Cerebellar cortex (tissue), 1 donor: ENCODE results near the gene C1orf115.
A peak's percentile ranks its signal among the peaks of the same experiment; 100 is the strongest.
"Not testable (repeated sequence)": the region's sequence is repeated elsewhere in the genome, so short reads cannot be mapped to it uniquely, and the experiment has no call there.

Experiments used
- DNase-seq: peaks from one replicate; pipeline ENCODE4 v3.0.0-alpha.2; 2015; ENCODE audit warnings: low spot score

The C1orf115 gene

GRCh38 chr1:220694866-220695382 lies 4.8 kb downstream of the C1orf115 start:
- DNase-seq, result no peak

- no peak for DNase-seq
Measured at GRCh38 chr1:220695426-220695825, 5.3 kb downstream of the C1orf115 start.

GRCh38 chr1:220696226-220696862 lies 6.2 kb downstream of the C1orf115 start:
- DNase-seq, result no peak

- DNase-seq, result no peak
Measured at GRCh38 chr1:220696863-220697231, 6.7 kb downstream of the C1orf115 start.

GRCh38 chr1:220697326-220697725 lies 7.2 kb downstream of the C1orf115 start:
- DNase-seq, result no peak

GRCh38 chr1:220698607-220699016 lies 8.4 kb downstream of the C1orf115 start:
- no peak for DNase-seq

- no peak for DNase-seq
Measured at GRCh38 chr1:220699044-220699443, 8.9 kb downstream of the C1orf115 start.

GRCh38 chr1:220700556-220701179 lies 10.5 kb downstream of the C1orf115 start:
- DNase-seq, result peak; percentile 40

GRCh38 chr1:220701974-220702373 lies 11.8 kb downstream of the C1orf115 start:
- DNase-seq, result no peak

- DNase-seq, result no peak
Measured at GRCh38 chr1:220702733-220703270, 12.6 kb downstream of the C1orf115 start.

GRCh38 chr1:220703305-220703704 lies 13.1 kb downstream of the C1orf115 start:
- DNase-seq, result no peak

GRCh38 chr1:220705782-220706181 lies 15.6 kb downstream of the C1orf115 start:
- DNase-seq, result no peak

GRCh38 chr1:220706480-220706879 lies 16.3 kb downstream of the C1orf115 start:
- DNase-seq, result no peak

GRCh38 chr1:220707160-220707559 lies 17.0 kb downstream of the C1orf115 start:
- DNase-seq, result no peak

- no peak for DNase-seq
Measured at GRCh38 chr1:220708244-220708643, 18.1 kb downstream of the C1orf115 start.

GRCh38 chr1:220708936-220709801 lies 19.0 kb downstream of the C1orf115 start:
- no peak for DNase-seq

- DNase-seq, result no peak
Measured at GRCh38 chr1:220710333-220710732, 20.2 kb downstream of the C1orf115 start.

GRCh38 chr1:220711056-220711809 lies 21.1 kb downstream of the C1orf115 start:
- DNase-seq, result no peak

GRCh38 chr1:220715986-220716385 lies 25.8 kb downstream of the C1orf115 start:
- not testable (repeated sequence) for DNase-seq

- no peak for DNase-seq
Measured at GRCh38 chr1:220717800-220718640, 27.9 kb downstream of the C1orf115 start.

GRCh38 chr1:220721266-220721665 lies 31.1 kb downstream of the C1orf115 start:
- not testable (repeated sequence) for DNase-seq
